ENCODE measurements around the gene CARD8. TPM values are rescaled to one million over a fixed set of nuclear protein-coding genes. Genes with fewer than 3 reads are reported as not detected.

CARD8 gene
- total and polyA plus RNA-seq, 2 experiments from 2014 or later: 16.6 to 17.1 TPM

- Mint-ChIP-seq H3K27ac (no peak overlapping the region), H3K4me3 (no peak overlapping the region), H3K9me3 (peaks cover 28% of the 10 kb centered on the region), H3K4me1 (no peaks in the 10 kb centered on the region), H3K27me3 (ENCODE audit: insufficient read depth, low read depth, poor library complexity) (peaks cover 5% of the 10 kb centered on the region), H3K36me3 (ENCODE audit: low read depth) (peaks cover 60% of the 10 kb centered on the region)
- TF ChIP-seq CREB1 (CRISPR knock-in tag; IDR thresholded peaks at IDR 0.05; ENCODE audit: low read depth) (no peak), EZH2phosphoT487 (IDR thresholded peaks at IDR 0.05; ENCODE audit: unreplicated experiment) (no peak), ZNF462 (CRISPR knock-in tag; IDR thresholded peaks at IDR 0.05) (no peak), POLR2AphosphoS5 (IDR thresholded peaks at IDR 0.05; ENCODE audit: low read depth) (no peak), STAT1 (IDR thresholded peaks at IDR 0.05; ENCODE audit: unreplicated experiment) (no peak), REST (IDR thresholded peaks at IDR 0.05; ENCODE audit: unreplicated experiment) (no peak), ETS1 (IDR thresholded peaks at IDR 0.05) (no peak), NANOG (IDR thresholded peaks at IDR 0.05; ENCODE audit: borderline replicate concordance) (no peak), ZNF331 (CRISPR knock-in tag; IDR thresholded peaks at IDR 0.05; ENCODE audit: low read depth) (no peak), JUNB (IDR thresholded peaks at IDR 0.05; ENCODE audit: unreplicated experiment) (no peak), ZNF114 (CRISPR knock-in tag; IDR thresholded peaks at IDR 0.05) (no peak), CTCF (conservative IDR thresholded peaks at IDR 0.05; ENCODE audit: low read depth in 2 of 2) (no peak), EZH2 (IDR thresholded peaks at IDR 0.05; ENCODE audit: low read depth, unreplicated experiment) (no peak)
- no peaks in the 10 kb centered on the region for H3K27me3 ChIP-seq (ENCODE audit: insufficient read depth)
- no peaks in the 10 kb centered on the region for H3F3A ChIP-seq (replicated peaks; ENCODE audit: low read depth)
- no peaks in the 10 kb centered on the region for H3K79me2 ChIP-seq (replicated peaks; ENCODE audit: insufficient read depth)
- no peak for DNase-seq (ENCODE audit: low spot score)
- no peak overlapping the region for H3K4me2 ChIP-seq
- no peaks in the 10 kb centered on the region for H3K4me1 ChIP-seq (ENCODE audit: insufficient read depth)
- H3K36me3 ChIP-seq (ENCODE audit: insufficient read depth): peaks cover 13% of the 10 kb centered on the region
- ATAC-seq: no peak
- no peak overlapping the region for H3K4me3 ChIP-seq
- no peak overlapping the region for H2AFZ ChIP-seq
- H3K27ac ChIP-seq (ENCODE audit: low read depth): no peak overlapping the region
- H3K9me2 ChIP-seq (ENCODE audit: insufficient read depth): no peaks in the 10 kb centered on the region
- H4K20me1 ChIP-seq (replicated peaks; ENCODE audit: insufficient read depth): peaks cover 3% of the 10 kb centered on the region; the same call in 1 of the 2 replicates
Measured at GRCh38 chr19:48183356-48183755, 72.4 kb downstream of the CARD8 start.

All from GM23338 (cell line).